Upper lobe of left lung (tissue), 4 donors: ENCODE data around the gene PTPRA.

Experiments
- POLR2A ChIP-seq, 4 donors: fragments of 450-650 bp; IDR thresholded peaks; one replicate each; pipeline ENCODE4 v1.5.1; 2016 to 2017; ENCODE audit warnings: antibody characterized with exemption in 4 of 4, mild to moderate bottlenecking in 2 of 4
- TF ChIP-seq, protein P1 (sequence below), 6 experiments: fragments of 450-650 bp in 4 of 6; fragments of 200-600 bp in 2 of 6; sonication (generic) in 2 of 6; IDR thresholded peaks; one replicate each; pipeline ENCODE4 v1.5.1; 2016 to 2019; ENCODE audit warnings: antibody characterized with exemption in 6 of 6

DNA sequence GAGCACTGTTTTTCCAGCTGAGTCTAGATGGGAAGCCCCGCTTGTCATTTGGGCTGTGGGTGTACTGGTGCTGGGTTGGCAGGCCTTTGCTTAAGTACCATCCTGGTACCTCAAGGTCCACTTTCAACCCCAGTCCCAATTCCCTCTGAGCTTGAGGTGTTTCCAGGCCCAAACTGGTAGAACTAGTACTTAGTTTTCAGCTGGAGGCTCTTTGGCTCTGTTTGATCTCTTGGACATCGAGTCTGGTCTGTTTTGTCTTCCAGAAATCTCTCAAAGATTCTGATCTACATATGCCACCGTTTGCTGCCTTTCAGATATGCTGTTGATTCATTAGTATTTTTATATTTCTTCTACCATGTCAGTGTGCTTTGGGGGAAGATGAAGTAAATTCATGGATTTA lies 108.4 kb downstream of the PTPRA start:
- TF ChIP-seq, protein P1, sequence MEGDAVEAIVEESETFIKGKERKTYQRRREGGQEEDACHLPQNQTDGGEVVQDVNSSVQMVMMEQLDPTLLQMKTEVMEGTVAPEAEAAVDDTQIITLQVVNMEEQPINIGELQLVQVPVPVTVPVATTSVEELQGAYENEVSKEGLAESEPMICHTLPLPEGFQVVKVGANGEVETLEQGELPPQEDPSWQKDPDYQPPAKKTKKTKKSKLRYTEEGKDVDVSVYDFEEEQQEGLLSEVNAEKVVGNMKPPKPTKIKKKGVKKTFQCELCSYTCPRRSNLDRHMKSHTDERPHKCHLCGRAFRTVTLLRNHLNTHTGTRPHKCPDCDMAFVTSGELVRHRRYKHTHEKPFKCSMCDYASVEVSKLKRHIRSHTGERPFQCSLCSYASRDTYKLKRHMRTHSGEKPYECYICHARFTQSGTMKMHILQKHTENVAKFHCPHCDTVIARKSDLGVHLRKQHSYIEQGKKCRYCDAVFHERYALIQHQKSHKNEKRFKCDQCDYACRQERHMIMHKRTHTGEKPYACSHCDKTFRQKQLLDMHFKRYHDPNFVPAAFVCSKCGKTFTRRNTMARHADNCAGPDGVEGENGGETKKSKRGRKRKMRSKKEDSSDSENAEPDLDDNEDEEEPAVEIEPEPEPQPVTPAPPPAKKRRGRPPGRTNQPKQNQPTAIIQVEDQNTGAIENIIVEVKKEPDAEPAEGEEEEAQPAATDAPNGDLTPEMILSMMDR (IDR thresholded peaks at IDR 0.05) = no peak
- TF ChIP-seq POLR2A (IDR thresholded peaks at IDR 0.05) = no peak
